ENCODE results near the gene OGFOD3.

DNA sequence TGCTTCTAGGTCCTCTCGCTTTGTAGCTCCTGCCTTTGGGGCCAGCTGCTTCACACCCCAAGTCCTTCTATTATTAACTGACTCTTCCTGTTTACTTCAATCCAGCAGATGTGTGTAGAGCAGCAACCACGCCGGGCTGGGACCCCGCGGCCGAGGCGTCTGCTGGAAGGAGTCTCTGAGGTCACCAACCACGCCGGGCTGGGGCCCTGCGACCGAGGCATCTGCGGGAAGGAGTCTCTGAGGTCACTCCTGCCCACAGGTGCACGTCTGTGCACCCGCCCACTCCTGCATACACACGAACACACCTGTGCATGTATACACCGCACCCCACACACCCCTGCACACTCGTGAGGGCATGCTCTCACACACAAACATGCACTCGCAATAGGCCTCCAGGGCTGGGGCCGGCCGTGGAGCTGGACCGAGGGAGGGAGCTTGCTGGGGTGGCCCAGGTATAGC is 67.1 kb downstream of the OGFOD3 start:
- TF ChIP-seq, protein P1, sequence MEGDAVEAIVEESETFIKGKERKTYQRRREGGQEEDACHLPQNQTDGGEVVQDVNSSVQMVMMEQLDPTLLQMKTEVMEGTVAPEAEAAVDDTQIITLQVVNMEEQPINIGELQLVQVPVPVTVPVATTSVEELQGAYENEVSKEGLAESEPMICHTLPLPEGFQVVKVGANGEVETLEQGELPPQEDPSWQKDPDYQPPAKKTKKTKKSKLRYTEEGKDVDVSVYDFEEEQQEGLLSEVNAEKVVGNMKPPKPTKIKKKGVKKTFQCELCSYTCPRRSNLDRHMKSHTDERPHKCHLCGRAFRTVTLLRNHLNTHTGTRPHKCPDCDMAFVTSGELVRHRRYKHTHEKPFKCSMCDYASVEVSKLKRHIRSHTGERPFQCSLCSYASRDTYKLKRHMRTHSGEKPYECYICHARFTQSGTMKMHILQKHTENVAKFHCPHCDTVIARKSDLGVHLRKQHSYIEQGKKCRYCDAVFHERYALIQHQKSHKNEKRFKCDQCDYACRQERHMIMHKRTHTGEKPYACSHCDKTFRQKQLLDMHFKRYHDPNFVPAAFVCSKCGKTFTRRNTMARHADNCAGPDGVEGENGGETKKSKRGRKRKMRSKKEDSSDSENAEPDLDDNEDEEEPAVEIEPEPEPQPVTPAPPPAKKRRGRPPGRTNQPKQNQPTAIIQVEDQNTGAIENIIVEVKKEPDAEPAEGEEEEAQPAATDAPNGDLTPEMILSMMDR (IDR thresholded peaks at IDR 0.05): no peak
- TF ChIP-seq POLR2AphosphoS5 (IDR thresholded peaks at IDR 0.05) (no peak), POLR2A (IDR thresholded peaks at IDR 0.05) (no peak)

Data from suprapubic skin (tissue), 4 donors.